ENCODE results near the gene SYT14. TPM values are rescaled to one million over a fixed set of nuclear protein-coding genes. Genes with fewer than 3 reads are reported as not detected.

Gene SYT14
- total and polyA plus RNA-seq, 2 of the 4 experiments (the other 2 are of a cell fraction) = 0.14 to 1.3 TPM

GRCh38 chr1:209912306-209912705 lies 25.7 kb upstream of the SYT14 start:
- H4K20me1 ChIP-seq (ENCODE audit: insufficient read depth, low read length) = no peaks in the 10 kb centered on the region
- no peak overlapping the region for H3K9ac ChIP-seq (ENCODE audit: low read depth, low read length)
- H3K18ac ChIP-seq (ENCODE audit: low read depth, low read length) = no peak overlapping the region
- H3K4me3 ChIP-seq (ENCODE audit: insufficient read depth, low read depth, low read length) = no peak overlapping the region
- H2BK15ac ChIP-seq (ENCODE audit: low read depth, low read length) = no peak overlapping the region
- H3K4me2 ChIP-seq (ENCODE audit: low read depth, low read length) = no peak overlapping the region
- H2BK120ac ChIP-seq (ENCODE audit: low read depth, low read length) = no peak overlapping the region
- H4K91ac ChIP-seq (ENCODE audit: insufficient read depth, low read depth, low read length) = no peak overlapping the region
- no peak overlapping the region for H2AK9ac ChIP-seq (replicated peaks; ENCODE audit: low read depth, low read length, poor library complexity)
- no peaks in the 10 kb centered on the region for H3K9me1 ChIP-seq (ENCODE audit: insufficient read depth, low read length)
- no peak overlapping the region for H2BK20ac ChIP-seq (ENCODE audit: low read depth, low read length)
- no peaks in the 10 kb centered on the region for H3K27me3 ChIP-seq (ENCODE audit: control insufficient read depth, insufficient read depth, low read length)
- H3K27ac ChIP-seq (ENCODE audit: insufficient read depth, low read length) = no peak overlapping the region
- no peak overlapping the region for H4K5ac ChIP-seq (ENCODE audit: low read depth, low read length)
- H4K8ac ChIP-seq (ENCODE audit: low read depth in 2 of 2, low read length in 2 of 2) = no peak overlapping the region
- CTCF ChIA-PET = no interaction called here
- dilution Hi-C loops (cut with HindIII; ENCODE audit: low sequenced_read_pairs, unreplicated experiment) (no loop called here), in situ Hi-C loops (cut with MboI; ENCODE audit: low sequenced_read_pairs) (no loop called here), intact Hi-C loops (cut with micrococcal nuclease) (no loop called here)
- TF ChIP-seq MXI1 (IDR thresholded peaks at IDR 0.05; ENCODE audit: borderline replicate concordance, low read depth, low read length) = no peak
- no peak for TF ChIP-seq MAZ (IDR thresholded peaks at IDR 0.05; ENCODE audit: borderline replicate concordance, low read depth, low read length)
- TF ChIP-seq CEBPB (IDR thresholded peaks at IDR 0.05; ENCODE audit: low read depth, low read length) = no peak
- no peak for TF ChIP-seq NFE2L2 (IDR thresholded peaks at IDR 0.05; ENCODE audit: low read depth, low read length)
- no peak for TF ChIP-seq FOS (IDR thresholded peaks at IDR 0.05; ENCODE audit: low read depth, low read length)
- no peak for TF ChIP-seq RCOR1 (IDR thresholded peaks at IDR 0.05; ENCODE audit: insufficient replicate concordance, low read length)
- no peak for TF ChIP-seq ELK1 (IDR thresholded peaks at IDR 0.05; ENCODE audit: borderline replicate concordance, low read depth, low read length)
- no peak for TF ChIP-seq MAFK (IDR thresholded peaks at IDR 0.05; ENCODE audit: low read depth, low read length)
- TF ChIP-seq USF2 (IDR thresholded peaks at IDR 0.05; ENCODE audit: low read depth, low read length) = no peak
- no peak for TF ChIP-seq POLR2A (IDR thresholded peaks at IDR 0.05; ENCODE audit: low read depth, low read length)
- no peak for TF ChIP-seq RFX5 (IDR thresholded peaks at IDR 0.05; ENCODE audit: low read depth, low read length)
- H2AK5ac ChIP-seq (ENCODE audit: low read depth, low read length) = no peak overlapping the region
- H3K36me3 ChIP-seq (ENCODE audit: control insufficient read depth, insufficient read depth, low read length) = no peaks in the 10 kb centered on the region
- no TSS peak for BruUV-seq (replicated peaks)
- H3K4ac ChIP-seq (ENCODE audit: low read depth, low read length) = no peak overlapping the region
- H3K14ac ChIP-seq (replicated peaks; ENCODE audit: low read depth, low read length) = no peak overlapping the region
- no peak for DNase-seq
- POLR2A ChIA-PET (ENCODE audit: unreplicated experiment) = no interaction called here
- no CpG with 5 or more reads among the region's 2 CpGs for WGBS, 2 experiments (ENCODE audit: extremely low coverage in 2 of 2, insufficient read length in 1 of 2)
- ATAC-seq (ENCODE audit: low read depth) = no peak
- no peak overlapping the region for H3K56ac ChIP-seq (ENCODE audit: extremely low read depth, insufficient read depth, low read length)
- no peaks in the 10 kb centered on the region for H3K9me3 ChIP-seq (ENCODE audit: control insufficient read depth, insufficient read depth, low read length)
- no peaks in the 10 kb centered on the region for H3K79me1 ChIP-seq (ENCODE audit: low read depth in 1 of 2, low read length in 2 of 2)
- no peak overlapping the region for H3K23ac ChIP-seq (ENCODE audit: low read depth, low read length)
- no peaks in the 10 kb centered on the region for H3K4me1 ChIP-seq (ENCODE audit: control insufficient read depth, insufficient read depth, low read length)
- no peak overlapping the region for H2AFZ ChIP-seq (replicated peaks; ENCODE audit: low read length, poor library complexity)
- H2BK5ac ChIP-seq (ENCODE audit: low read depth, low read length, poor library complexity, severe bottlenecking) = no peak overlapping the region
